ENCODE data around the gene CYB5R4.
"Not testable (repeated sequence)": the region's sequence is repeated elsewhere in the genome, so short reads cannot be mapped to it uniquely, and the experiment has no call there.

The CYB5R4 gene

DNA sequence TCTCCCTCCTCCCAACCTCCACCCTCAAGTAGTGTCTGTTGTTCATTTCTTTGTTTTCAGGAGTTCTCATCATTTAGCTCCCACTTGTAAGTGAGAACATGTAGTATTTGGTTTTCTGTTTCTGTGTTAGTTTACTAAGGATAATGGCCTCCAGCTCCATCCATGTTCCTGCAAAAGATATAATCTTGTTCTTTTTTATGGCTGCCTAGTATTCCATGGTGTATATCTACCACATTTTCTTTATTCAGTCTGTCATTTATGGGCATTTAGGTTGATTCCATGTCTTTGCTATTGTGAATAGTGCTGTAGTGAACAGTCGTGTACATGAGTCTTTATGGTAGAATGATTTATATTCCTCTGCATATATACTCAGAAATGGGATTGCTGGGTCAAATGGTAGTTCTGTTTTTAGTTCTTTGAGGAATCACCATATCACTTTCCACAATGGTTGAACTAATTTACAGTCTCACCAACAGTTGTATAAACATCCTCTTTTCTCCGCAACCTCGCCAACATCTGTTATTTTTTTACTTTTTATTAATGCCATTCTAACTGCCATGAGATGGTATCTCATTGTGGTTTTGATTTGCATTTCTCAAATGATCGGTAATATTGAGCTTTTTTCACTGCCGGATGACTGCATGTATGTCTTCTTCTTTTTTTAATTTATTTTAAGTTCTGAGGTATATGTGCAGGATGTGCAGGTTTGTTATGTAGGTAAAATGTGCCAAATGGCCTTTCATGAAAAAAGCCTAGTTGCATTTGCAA is 48.3 kb downstream of the CYB5R4 start:
- not testable (repeated sequence) for H3K4me3 ChIP-seq (ENCODE audit: low read depth, low read length)

GRCh38 chr6:83908813-83909212 is 49.3 kb downstream of the CYB5R4 start:
- no peak overlapping the region for H3K4me3 ChIP-seq (ENCODE audit: low read depth, low read length)

- H3K4me3 ChIP-seq (ENCODE audit: low read depth, low read length): no peak overlapping the region
Observed at GRCh38 chr6:83911278-83911677, 51.8 kb downstream of the CYB5R4 start.

GRCh38 chr6:83914953-83915352 is 55.5 kb downstream of the CYB5R4 start:
- H3K4me3 ChIP-seq (ENCODE audit: low read depth, low read length): no peak overlapping the region

- H3K4me3 ChIP-seq (ENCODE audit: low read depth, low read length): no peak overlapping the region
Observed at GRCh38 chr6:83917001-83917400, 57.5 kb downstream of the CYB5R4 start.

DNA sequence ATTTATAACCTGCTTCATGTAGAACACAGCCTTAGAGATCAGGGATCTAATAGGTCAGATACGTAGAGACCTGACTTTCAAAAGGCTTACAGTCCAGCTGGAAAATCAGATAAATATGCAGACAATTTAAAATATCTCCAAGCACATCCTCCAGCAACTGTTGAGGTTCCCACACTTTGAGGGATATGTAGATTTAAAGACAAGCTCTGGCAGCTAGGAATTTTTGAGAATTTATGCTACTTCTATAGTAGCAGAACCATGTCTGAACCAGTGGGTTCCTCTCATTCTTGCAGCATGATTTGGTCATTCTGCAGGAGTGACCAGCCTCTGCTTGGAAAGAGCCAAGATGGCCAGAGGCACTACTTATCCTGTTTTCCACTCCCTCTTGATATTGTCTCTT is 60.5 kb downstream of the CYB5R4 start:
- no peak overlapping the region for H3K4me3 ChIP-seq (ENCODE audit: low read depth, low read length)

- no peak overlapping the region for H3K4me3 ChIP-seq (ENCODE audit: low read depth, low read length)
Observed at GRCh38 chr6:83921315-83921714, 61.8 kb downstream of the CYB5R4 start.

DNA sequence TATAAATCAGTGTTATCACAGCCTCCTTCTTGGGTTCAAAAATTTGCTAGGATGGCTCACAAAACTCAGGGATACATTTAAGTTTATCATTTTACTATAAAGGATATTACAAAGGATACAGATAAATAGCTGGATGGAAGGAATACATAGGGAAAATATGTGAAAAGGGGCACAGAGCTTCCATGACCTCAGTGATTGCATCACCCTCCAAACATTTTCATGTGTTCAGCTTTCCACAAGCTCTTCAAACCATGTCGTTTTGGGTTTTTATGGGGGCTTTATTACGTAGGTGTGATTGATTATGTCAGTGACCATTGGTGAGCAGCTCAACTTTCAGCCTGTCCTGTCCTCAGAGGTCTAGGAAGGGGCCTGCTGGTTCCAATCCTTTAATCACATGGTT is 68.0 kb downstream of the CYB5R4 start:
- H3K4me3 ChIP-seq (ENCODE audit: low read depth, low read length): no peak overlapping the region

- no peak overlapping the region for H3K4me3 ChIP-seq (ENCODE audit: low read depth, low read length)
Observed at GRCh38 chr6:83928286-83928685, 68.8 kb downstream of the CYB5R4 start.

GRCh38 chr6:83946201-83946833 is 86.8 kb downstream of the CYB5R4 start:
- H3K4me3 ChIP-seq (ENCODE audit: low read depth, low read length): not testable (repeated sequence)

- H3K4me3 ChIP-seq (ENCODE audit: low read depth, low read length): not testable (repeated sequence)
Observed at GRCh38 chr6:83947983-83948382, 88.5 kb downstream of the CYB5R4 start.

- no peak overlapping the region for H3K4me3 ChIP-seq (ENCODE audit: low read depth, low read length)
Observed at GRCh38 chr6:83948851-83949250, 89.4 kb downstream of the CYB5R4 start.

GRCh38 chr6:83951423-83951822 is 91.9 kb downstream of the CYB5R4 start:
- H3K4me3 ChIP-seq (ENCODE audit: low read depth, low read length): not testable (repeated sequence)

DNA sequence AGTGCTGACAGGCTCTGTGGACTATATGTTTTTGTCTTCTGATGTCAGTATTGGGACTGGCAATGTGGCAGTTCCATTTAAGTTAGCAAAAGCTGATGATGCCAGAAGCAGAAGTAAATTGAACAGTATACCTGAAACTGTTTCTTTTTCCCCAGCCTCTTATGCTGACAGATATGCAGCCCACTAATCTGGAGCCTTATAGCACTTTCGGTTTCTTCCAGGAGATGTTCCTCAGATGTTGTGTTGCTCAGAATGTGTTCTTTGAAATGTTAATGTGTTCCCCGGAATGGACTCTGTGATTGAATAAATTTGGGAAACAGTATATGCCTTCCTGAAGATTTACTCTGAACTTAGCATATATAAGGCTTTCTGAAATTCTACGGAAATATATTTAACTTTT is 93.3 kb downstream of the CYB5R4 start:
- H3K4me3 ChIP-seq (ENCODE audit: low read depth, low read length): no peak overlapping the region

DNA sequence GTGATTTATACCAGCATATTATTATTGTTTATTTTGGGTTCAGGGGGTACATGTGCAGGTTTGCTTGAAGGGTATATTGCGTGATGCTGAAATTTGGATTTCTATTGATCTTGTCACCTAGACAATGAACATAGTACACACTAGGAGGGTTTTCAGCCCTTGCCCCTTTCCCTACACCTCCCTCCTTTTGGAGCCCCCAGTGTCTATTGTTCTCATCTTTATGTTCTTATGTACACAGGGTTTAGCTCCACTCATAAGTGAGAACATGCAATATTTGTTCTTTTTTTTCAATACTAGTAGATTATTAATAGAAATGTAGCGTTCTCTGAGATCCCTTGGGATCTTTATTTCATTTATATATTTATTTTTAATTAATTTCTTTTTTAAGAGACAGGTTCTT is 94.9 kb downstream of the CYB5R4 start:
- no peak overlapping the region for H3K4me3 ChIP-seq (ENCODE audit: low read depth, low read length)

DNA sequence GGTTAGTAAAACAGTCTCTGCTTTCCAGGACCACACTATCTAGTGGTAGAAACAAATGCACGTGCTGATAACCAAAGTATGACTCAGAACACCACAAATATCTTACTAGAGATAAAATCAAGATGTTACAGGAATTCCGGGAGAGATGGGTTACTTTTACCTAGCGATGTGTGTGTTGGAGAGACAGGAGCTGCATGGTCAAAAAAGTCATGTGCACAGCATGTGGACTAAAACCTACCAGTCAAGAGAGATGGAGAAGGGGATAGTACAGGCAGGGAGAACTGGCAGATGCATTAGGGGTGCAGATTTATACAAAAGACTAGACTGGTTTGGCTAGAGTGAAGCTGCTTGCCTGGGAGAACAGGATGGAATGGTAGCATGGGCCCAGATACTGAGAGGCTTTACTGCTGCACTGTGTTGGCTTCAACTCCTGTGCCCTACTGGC is 98.8 kb downstream of the CYB5R4 start:
- no peak overlapping the region for H3K4me3 ChIP-seq (ENCODE audit: low read depth, low read length)

DNA sequence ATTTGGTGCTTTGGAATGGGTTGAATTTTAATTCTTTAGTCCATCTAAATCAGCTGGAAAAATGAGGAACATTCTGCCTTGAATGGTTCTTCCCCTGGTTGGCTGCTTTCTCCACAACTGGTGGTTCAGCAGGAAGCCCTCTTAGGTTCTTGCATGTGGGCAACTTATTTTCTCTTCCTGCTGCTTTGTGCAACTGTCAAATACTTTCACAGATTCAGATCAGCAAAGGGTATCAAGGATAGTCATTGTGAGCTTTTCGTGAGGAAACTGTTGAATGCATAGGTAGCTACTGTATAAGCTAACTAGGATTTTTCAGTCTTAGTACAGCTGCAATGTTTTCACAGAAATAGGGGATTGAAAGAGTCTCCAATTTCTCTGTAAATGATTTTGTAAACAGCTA is 101.2 kb downstream of the CYB5R4 start:
- H3K4me3 ChIP-seq (ENCODE audit: low read depth, low read length): no peak overlapping the region

- H3K4me3 ChIP-seq (ENCODE audit: low read depth, low read length): no peak overlapping the region
Observed at GRCh38 chr6:83962582-83962981, 103.1 kb downstream of the CYB5R4 start.

DNA sequence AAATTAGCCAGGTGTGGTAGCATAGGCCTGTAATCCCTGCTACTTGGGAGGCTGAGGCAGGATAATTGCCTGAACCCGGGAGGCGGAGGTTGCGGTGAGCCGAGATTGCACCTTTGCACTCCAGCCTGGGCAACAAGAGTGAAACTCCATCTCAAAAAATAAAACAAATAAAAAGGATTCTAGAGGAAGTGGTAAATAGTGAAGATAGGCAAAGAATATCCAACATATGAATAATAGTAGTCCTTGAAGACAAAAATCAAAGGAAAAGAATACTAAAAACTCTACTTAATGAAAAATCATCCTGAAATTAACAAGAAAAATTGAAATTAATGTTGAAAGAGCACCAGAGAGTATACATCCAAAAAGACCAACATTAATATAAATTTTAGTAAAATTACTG is 107.0 kb downstream of the CYB5R4 start:
- H3K4me3 ChIP-seq (ENCODE audit: low read depth, low read length): no peak overlapping the region

DNA sequence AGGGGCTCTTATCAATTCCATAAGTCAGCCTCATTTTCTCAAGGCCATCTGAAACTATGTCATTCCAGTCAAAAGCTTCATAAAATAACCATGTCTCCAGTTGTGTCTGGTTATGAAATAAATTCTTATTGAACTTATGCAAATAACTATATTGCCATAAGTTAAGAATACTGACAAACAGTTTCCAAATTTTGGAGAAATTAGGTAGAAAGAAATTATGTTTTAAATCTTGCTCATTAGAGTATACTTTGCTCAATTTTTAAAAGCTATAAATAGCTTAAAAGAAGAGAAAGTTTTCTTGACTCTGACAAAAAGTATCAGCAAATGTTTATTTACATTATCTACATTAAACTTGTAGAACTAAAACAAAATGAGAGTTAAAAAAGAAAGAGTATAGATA is 111.1 kb downstream of the CYB5R4 start:
- H3K4me3 ChIP-seq (ENCODE audit: low read depth, low read length): no peak overlapping the region

- no peak overlapping the region for H3K4me3 ChIP-seq (ENCODE audit: low read depth, low read length)
Observed at GRCh38 chr6:83974409-83975050, 115.0 kb downstream of the CYB5R4 start.
